ENCODE measurements around the gene RNF126.
"Not testable (repeated sequence)": the region's sequence is repeated elsewhere in the genome, so short reads cannot be mapped to it uniquely, and the experiment has no call there.

Gene RNF126

GRCh38 chr19:625257-625656 lies 37.8 kb downstream of the RNF126 start:
- DNase-seq (ENCODE audit: low read depth) = no peak
- TF ChIP-seq CTCF (IDR thresholded peaks at IDR 0.05; ENCODE audit: low read length, missing control alignments) = no peak
- no peak overlapping the region for H3K4me3 ChIP-seq (replicated peaks; ENCODE audit: low read depth, low read length)

GRCh38 chr19:624433-625109 lies 38.4 kb downstream of the RNF126 start:
- no peak for TF ChIP-seq CTCF (IDR thresholded peaks at IDR 0.05; ENCODE audit: low read length, missing control alignments)
- no peak for DNase-seq (ENCODE audit: low read depth)

DNA sequence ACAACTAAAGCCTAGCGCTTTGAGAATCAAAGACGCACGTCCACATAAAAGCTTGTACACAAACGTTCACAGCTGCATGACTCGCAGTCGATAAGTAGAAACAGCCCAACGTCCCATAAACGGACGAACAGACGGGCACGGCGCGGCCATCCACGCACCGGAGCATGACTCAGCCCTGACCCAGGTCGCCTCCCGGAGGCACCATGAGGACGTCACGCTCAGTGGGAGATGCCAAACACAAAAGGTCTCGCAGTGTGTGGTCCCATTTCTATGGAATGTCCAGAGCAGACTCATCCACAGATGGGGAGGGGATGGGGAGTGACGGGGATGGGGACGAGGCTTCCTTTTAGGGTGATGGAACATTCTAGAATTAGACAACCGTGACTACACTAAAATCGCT lies 39.0 kb downstream of the RNF126 start:
- DNase-seq (ENCODE audit: low read depth) = peak; percentile 68

More at GRCh38 chr19:624433-625109, 38.4 kb downstream of the RNF126 start:
- H3K4me3 ChIP-seq (replicated peaks; ENCODE audit: low read depth, low read length) = no peak overlapping the region

DNA sequence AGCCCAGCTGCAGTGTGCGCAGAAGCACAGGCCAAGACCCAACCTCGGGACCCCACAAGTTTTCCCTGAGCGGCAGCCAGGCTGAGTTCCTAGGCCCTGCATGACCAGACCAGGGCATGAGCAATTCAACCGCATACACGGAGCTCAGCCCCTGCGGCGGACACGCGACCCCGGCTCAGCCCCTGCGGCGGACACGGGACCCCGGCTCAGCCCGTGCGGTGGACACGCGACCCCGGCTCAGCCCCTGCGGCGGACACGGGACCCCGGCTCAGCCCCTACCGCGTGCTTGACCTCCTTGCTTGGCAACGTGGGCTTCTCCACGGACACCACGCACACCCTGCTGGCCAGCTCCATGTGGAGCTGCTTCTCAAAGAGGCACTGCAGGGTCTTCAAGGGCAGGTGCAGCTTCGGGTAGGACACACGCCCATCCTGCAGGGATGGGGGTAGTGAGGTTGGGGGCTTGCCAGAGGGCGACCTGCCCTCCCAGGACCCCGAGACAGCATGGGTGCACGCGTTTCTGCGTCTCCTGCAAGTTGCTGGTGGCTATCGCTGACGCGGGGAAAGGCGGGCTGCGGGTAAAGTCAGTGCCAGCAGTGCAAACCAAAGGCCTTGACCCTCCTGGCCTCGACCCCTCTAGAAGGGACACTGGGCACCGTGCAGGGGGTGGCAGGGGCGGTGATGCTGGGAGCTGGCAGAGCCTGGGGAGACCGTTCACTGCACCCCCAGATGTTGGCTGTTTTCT lies 39.7 kb downstream of the RNF126 start:
- no peak for TF ChIP-seq CTCF (IDR thresholded peaks at IDR 0.05; ENCODE audit: low read length, missing control alignments)
- no peak overlapping the region for H3K4me3 ChIP-seq (replicated peaks; ENCODE audit: low read depth, low read length)
- DNase-seq (ENCODE audit: low read depth) = no peak

More for the DNA sequence above, 39.0 kb downstream of the RNF126 start:
- no peak for TF ChIP-seq CTCF (IDR thresholded peaks at IDR 0.05; ENCODE audit: low read length, missing control alignments)
- no peak overlapping the region for H3K4me3 ChIP-seq (replicated peaks; ENCODE audit: low read depth, low read length)

GRCh38 chr19:622666-623065 lies 40.3 kb downstream of the RNF126 start:
- DNase-seq (ENCODE audit: low read depth) = no peak
- H3K4me3 ChIP-seq (replicated peaks; ENCODE audit: low read depth, low read length) = no peak overlapping the region
- TF ChIP-seq CTCF (IDR thresholded peaks at IDR 0.05; ENCODE audit: low read length, missing control alignments) = no peak

- no peak overlapping the region for H3K4me3 ChIP-seq (replicated peaks; ENCODE audit: low read depth, low read length)
- no peak for TF ChIP-seq CTCF (IDR thresholded peaks at IDR 0.05; ENCODE audit: low read length, missing control alignments)
- no peak for DNase-seq (ENCODE audit: low read depth)
Observed at GRCh38 chr19:621819-622218, 41.2 kb downstream of the RNF126 start.

DNA sequence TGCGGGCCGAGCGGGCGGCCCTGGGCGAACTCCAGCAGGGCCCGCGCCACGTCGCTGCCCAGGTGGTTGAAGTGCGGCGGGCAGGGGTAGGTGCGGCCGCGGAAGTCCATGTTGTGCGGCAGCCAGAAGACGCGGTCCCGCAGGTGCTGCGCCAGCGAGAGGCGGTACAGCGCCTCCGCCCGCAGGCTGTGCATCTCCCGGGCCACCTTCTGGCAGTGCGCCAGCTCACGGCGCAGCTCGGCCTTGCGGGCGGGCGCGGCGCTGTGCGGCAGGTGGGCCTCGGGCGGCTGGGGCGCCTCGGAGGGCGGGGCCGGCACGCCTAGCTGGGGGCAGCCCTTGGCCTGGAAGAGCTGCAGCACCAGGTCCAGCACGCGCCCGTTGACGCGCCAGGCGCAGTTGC lies 41.8 kb downstream of the RNF126 start:
- H3K4me3 ChIP-seq (replicated peaks; ENCODE audit: low read depth, low read length); DNase-seq (ENCODE audit: low read depth): not testable (repeated sequence)

Measured in fibroblast of pulmonary artery (primary cell).